Left kidney (tissue), 2 donors: Measurements from ENCODE around the gene PDIA4. TPM values are rescaled to one million over a fixed set of nuclear protein-coding genes. Genes with fewer than 3 reads are reported as not detected.
"Not testable (repeated sequence)": the region's sequence is repeated elsewhere in the genome, so short reads cannot be mapped to it uniquely, and the experiment has no call there.

Source experiments
- DNase-seq: peaks from one replicate; pipeline ENCODE4 v3.0.0-alpha.2; 2013
- polyA plus RNA-seq: library from polyadenylated mRNA; unstranded; fragments of 120-200 nt; gene quantifications from one replicate; pipeline ENCODE4 v1.2.1, GENCODE V29; 2013; ENCODE audit not compliant: insufficient read length

The PDIA4 gene
- polyA plus RNA-seq, 1 donor, result 175 TPM

DNA sequence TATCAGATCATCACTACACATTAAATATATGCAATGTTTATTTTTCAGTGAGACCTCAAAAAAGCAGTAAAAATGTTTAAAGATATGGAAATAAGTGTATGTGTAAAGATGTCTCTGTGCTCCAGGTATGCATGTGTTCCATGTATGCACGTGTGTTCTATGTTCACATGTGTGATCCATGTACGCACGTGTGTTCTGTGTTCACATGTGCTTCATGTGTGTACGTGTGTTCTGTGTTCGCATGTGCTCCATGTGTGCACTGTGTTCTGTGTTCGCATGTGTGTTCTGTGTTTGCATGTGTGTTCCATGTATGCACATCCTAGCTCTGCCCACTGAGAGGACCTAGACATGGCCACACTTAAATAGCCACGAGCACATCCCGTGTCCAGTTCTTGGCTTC is 15.6 kb upstream of the PDIA4 start:
- no peak for DNase-seq

DNA sequence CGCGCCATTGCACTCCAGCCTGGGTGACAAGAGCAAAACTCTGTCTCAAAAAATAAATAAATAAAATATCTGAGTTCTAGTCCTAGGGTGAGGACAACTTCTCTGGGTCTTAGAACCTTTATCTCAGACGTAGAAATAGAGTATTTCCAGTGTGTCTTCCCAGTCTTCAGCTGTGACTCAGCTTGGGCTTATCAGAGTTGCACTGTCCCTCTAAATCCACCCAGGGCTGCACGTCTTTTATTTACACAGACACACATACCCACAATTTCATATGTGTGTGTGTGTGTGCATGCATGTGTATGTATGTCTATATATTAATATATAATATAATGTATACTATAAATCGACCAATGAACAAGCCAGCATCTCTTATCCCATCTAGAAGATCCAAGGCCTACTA is 13.0 kb upstream of the PDIA4 start:
- DNase-seq, result no peak

DNA sequence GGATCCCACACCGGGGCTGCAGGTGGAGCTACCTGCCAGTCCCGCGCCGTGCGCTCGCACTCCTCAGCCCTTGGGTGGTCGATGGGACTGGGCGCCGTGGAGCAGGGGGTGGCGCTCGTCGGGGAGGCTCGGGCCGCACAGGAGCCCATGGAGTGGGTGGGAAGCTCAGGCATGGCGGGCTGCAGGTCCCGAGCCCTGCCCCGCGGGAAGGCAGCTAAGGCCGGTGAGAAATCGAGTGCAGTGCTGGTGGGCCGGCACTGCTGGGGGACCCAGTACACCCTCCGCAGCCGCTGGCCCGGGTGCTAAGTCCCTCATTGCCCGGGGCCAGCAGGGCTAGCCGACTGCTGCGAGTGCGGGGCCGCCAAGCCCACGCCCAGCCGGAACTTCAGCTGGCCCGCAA is 10.3 kb upstream of the PDIA4 start:
- DNase-seq, result not testable (repeated sequence)

DNA sequence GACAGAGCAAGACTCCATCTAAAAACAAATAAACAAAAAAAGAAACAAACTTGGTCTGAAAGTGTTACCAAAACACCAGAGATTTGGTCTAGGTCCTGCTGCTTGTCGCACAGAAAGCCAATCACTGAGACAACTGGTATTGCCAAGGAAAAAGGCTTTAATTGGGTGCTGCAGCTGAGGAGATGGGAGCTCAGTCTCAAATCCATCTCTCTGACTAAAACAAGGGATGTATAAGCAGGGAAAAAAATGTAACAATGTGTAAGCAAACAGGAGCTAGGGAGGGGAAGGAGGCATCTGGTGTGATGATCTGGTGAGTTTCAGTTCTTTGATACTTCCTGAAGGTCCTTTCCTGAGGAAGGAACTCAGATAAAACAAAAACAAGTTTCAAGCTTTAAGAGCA is 8.4 kb upstream of the PDIA4 start:
- no peak for DNase-seq

DNA sequence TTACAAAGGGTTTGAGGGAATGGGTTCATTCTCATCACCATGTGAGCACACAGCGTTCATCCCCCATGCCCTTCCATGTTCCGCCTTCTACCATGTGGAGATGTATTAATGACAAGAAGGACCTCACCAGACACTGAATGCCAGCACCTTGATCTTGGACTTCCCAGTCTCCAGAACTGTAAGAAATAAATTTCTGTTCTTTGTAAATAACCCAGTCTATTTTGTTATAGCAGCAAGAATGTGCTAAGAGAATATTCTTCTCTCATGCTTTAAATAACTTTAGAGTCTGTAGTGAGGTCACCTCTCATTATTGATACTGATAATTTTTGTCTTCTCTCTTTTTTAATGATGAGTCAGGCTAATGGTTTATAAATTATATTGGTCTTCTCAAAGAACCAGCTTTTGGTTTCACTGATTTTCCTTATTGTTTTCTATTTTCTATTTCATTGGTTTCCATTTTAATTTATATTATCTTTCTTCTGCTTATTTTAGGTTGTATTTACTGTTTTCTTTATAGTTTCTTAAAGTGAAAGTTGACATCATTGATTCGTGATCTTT is 3.1 kb upstream of the PDIA4 start:
- no peak for DNase-seq

DNA sequence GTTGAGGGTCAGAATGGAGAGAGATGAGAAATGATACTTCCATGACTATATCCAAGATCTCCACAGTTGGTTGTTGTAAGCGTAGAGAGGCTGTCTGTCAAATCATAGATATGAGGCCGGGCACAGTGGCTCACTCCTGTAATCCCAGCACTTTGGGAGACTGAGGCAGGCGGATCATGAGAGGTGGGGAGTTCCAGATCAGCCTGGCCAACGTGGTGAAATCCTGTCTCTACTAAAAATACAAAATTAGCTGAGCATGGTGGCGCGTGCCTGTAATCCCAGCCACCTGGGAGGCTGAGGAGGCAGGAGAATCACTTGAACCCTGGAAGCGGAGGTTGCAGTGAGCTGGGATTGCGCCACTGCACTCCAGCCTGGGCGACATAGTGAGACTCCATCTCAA is 2.1 kb upstream of the PDIA4 start:
- DNase-seq, result not testable (repeated sequence)

DNA sequence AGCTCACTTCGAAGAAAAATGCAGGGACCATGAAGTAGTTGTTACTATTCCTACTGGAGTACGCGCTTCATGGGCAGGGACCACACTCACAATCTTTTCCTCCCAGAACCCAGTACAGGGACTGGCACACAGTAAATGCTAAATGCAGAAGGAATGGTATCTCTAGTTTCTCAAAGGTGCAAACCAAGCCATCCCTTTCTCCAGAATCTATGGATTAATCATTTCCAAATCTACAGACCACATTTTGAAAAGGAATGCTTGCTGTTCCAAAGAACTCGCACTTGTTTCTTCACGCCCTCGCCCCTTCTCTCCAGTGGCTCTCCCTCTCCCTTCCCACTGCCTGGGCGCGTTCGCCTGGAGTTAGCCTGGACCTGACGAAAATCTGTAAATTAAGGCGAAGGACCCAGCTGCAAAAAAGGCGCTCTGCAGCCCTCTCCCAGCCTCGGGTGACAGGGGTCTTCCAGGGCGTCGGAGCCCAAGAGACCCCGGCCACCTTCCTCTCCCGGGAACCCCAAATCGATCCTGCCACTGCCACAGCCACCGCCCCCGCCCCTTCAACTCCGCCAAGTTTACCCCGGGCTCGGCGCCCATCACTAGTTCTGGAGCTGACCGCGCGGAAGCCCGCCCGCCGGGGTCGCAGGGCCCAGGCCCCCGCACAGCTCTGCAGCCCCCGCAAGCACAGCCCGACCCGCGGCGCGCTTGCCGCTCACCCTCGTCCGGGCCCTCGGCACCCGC is 527 bp downstream of the PDIA4 start:
- DNase-seq, result no peak

DNA sequence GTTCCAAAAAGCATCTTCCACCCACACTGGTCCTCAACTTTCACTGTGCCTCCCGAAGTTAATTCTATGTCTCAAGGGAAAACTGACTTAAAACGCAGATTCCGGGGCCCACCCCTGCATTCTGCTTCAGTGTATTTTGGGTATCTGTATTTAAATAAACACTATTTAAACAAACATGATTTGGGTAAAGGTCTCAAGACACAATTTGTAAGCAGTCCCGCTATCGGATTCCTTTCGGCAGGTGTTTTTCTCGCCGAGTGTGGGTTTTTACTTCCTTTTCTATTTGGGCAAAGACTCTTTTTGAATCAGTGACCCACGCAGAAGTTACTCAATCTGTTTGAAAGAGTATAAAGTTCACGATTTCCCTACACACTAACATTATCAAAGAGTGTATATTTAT is 1.2 kb downstream of the PDIA4 start:
- no peak for DNase-seq

DNA sequence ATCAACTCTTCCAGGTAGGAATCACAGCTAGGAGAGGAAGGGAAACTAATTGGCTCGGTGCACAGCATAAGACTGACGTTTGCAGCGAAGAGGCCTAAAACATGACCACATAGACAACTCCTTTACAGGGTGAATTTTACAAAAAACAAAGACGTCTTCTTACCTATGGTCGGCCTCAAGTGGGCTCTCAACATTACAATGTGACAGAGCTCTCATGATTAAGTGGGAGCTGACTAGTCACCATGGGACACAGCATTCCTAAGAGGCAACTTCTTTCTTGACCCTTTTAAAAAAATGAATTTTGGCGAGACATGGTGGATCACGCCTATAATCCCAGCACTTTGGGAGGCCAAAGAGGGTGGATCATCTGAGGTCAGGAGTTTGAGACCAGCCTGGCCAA is 4.6 kb downstream of the PDIA4 start:
- no peak for DNase-seq

DNA sequence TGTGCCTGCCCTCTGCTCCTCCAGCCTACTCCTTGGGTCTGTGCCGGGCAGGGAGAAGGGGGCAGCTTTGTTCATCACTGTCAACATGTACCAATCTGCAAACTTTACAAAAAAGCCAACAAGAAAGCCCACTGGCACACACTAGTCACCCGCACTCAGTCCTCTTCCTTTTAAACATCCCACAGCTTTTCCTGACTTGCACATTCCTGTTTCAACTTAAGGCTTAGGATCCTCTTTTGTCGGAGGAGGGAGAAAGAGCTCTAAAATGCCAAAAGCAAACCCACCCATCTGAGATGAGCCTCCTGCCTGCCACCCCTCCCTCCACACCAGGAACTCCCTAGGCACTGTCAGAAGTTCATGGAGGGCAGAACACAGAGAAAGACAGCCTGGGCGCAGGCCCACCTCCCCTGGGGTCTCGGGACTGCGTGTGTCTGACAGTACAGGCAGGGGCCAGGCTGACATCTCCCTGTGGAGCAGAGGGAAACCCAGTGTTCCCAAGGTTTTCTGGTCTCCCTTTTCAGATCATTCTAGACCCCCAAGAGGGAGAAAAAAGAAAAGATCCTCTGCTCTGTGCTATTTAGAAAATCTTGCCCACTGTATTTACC is 5.4 kb downstream of the PDIA4 start:
- DNase-seq, result no peak

DNA sequence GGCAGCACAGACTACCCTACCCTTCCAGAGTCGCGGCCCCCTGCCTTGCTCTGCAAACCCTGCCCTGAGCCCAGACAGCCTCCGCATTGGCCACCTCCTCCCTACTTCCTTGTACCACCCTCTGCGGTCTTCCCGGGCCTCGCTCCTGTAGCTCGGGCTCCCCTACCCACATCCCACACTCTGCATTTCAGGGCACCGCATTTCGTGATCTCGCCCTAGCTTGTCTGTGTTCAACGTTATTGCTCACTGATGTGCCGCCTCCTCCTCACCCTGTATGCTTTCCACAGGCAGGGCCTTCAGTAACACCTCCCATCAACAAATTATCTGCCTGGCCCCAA is 6.6 kb downstream of the PDIA4 start:
- no peak for DNase-seq

DNA sequence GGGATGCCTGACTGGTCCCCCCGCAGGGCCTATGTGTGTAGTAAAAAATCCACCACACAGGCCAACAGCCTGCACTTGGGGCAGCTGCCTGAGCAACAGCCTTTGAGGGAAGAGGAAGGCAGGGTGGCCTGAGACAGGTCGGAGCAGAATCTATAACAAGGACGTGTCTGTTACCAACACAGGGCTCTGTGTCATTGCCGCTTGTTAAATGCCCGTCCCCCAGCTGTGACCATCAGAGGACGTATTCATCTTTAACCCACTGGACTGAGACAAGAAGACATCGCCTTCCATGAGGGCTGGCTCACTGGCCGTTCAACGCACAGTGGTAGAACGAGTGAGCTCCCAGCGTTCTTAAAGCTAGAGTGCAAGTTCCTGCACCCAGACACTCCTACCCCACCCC is 7.8 kb downstream of the PDIA4 start:
- DNase-seq, result no peak

DNA sequence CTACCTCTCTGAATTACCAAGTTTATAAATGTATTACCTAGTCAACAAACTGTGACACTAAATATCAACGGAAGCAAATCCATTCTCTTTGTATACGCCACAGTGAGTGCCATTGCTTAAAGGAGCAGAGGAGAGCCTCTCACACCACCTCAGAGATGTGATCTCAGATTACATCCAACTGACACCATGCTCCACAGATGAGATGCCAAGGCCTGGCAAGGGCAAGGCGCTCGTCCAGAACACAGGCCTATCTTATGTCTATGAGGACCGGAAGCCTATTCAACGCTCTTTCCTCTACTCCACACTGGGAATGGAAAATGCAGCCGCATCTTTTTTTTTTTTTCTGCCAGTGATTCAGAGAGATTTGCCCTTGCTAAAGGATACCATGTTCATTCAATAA is 11.4 kb downstream of the PDIA4 start:
- DNase-seq, result no peak

DNA sequence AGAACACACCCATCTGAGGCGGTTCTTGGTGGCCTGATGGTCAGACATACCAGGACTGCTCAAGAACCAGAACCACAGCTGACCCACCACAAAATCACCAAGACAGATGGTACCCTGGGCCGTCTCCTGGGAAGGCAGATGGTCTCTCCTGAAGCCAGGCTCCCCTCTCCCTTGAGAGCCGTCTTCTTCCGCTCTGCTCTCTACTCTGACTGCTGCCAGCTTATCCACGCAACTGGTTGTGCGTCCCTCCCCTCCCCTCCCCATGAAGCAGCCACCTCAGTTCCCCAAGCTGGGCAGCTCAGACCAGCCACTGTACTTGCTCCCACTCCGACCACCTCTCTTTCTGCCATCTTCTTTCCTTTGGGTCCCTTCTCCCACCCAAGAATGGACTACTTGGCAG is 14.0 kb downstream of the PDIA4 start:
- DNase-seq, result no peak

DNA sequence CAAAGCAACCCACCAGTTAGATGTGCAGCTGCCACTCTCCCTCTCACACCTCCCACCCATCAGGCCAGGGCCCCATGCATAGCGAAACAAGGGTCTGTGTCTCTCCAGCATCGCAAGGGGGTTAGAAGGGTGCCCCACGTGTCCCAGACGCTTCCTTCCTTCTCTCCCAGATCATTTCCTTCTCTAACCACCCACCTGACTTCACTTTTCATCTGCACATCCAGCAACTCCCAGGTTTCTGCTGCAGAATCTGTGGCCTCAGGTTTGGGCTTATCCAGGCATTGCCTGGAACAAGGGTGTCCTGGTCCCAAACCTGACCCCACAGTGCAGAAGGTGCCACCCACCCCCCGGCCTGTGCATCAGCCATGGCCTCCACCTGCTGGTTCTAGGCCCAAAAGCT is 14.4 kb downstream of the PDIA4 start:
- DNase-seq, result no peak

DNA sequence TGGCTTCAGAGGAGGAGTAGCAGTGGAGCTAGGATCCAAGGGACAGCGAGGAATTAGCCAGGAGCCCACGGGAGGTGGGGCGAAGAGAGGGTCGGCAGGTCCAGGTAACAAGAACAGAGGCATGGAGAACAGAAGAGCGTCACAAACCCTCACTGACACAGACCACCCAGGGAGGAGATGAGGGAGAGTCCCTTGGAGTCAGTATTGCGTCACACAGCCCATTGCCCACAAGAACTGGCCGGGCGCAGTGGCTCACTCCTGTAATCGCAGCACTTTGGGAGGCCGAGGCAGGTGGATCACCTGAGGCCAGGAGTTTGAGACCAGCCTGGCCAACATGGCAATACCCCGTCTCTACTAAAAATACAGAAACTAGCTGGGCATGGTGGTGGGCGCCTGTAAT is 15.6 kb downstream of the PDIA4 start:
- not testable (repeated sequence) for DNase-seq

DNA sequence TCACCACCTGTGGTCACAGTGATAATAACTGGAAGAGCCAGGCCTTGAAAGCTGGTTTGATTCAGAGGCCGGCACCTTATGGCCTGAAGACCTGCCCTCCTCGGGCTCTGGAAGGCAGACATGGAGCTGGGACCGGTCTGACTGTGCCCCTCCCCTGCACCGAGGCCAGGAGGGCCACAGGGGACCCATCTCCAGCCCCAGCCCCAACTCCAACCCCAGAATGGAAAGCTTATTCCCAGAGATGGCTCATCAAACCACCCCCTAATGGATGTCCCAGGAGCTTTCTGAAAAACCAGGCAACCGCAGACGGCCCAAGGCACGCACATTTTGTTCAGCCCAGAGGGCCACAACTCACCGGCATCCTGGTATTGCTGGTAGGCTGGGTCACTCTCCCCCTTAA is 16.8 kb downstream of the PDIA4 start:
- DNase-seq, result no peak

DNA sequence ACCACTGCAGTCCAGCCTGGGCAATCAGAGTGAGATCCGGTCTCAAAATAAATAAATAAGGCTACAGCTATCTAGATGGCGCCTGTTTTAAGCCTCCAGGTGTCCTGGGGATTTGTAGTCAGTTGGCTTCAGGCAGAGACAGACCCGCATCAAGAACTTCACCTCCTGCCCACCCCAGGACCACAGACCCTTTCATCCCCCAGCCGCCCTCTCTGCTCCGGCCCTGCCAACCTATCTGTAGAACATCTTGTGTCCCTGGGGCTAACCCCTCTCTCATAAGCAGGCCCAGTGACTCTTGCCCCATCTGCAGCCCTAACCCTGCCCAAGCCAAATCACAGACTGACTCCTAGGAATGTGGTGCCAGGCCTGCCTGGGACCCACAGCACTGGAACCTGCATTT is 17.9 kb downstream of the PDIA4 start:
- no peak for DNase-seq

DNA sequence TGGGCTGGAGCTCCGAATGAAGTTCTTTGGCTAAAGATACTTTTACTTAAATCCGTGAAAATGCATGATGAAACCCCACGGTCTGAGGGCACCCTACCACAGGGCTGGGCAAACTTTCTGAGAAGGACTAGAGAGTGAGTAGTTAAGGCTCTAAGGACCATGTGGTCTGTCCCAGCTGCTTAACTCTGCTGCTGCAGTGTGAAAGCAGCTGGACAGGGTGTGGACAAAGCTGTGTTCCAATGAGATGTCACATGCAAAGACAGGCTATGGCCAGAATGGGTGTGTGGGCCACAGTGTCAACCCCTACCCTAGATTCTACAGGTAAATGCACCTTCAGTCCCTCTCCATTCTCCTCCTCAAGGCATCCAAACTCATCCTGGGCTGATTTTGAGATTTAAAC is 18.8 kb downstream of the PDIA4 start:
- DNase-seq, result no peak

DNA sequence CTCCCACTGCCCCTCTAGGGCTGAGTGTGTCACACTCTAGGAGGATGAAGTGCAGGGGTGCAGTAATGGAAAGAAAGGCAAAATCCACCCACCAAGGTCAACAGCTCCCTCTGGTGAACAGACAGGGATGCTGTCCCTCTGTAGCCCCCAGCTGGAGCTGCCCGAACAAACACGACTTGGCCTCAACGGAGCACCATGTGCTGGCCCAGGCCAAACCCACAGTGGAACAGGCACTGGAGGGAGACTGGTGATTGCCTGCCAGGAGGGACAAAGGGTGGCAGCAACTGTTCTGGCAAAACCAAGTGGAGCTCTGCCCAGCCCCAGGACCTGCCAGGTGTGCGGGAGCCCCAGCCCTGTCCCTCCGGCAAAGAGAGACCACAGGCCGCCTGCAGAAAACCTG is 20.7 kb downstream of the PDIA4 start:
- DNase-seq, result no peak

DNA sequence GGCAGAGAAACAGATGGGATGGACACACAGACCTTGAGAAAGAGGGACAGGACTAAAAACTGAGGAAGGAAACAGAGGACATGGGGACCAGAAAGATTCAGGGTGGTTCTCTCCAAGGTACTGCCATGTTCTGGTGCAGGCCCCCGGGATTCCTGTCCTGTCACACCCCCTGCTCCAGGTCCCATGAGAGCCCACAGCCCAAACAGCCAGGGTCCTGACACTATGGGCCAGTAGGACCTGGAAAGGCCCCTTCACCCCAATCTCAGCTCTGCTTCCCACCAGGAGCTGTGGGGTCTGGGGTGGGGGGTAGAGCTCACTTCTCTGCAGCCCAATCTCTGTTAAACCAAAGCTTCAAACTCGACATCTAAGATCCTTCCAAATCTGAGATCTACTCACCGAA is 21.2 kb downstream of the PDIA4 start:
- no peak for DNase-seq

DNA sequence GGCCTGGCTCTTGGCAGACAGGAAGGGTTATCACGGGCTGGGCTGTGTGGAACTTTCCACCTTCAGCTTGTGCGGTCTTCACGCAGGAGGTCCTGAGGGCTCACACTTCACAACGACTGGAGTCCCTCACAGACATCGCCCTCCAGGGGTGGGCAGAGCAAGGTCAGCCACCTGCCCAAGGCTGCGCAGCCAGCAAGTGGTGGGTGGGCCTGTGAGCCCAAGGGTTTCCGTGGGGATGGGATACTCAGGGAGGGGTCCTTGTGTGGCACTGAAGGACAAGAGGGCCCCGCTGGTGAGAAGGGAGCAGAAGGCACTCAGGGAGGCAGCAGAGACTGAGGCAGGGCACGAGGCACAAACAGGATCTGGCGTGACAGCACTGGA is 22.0 kb downstream of the PDIA4 start:
- DNase-seq, result no peak

DNA sequence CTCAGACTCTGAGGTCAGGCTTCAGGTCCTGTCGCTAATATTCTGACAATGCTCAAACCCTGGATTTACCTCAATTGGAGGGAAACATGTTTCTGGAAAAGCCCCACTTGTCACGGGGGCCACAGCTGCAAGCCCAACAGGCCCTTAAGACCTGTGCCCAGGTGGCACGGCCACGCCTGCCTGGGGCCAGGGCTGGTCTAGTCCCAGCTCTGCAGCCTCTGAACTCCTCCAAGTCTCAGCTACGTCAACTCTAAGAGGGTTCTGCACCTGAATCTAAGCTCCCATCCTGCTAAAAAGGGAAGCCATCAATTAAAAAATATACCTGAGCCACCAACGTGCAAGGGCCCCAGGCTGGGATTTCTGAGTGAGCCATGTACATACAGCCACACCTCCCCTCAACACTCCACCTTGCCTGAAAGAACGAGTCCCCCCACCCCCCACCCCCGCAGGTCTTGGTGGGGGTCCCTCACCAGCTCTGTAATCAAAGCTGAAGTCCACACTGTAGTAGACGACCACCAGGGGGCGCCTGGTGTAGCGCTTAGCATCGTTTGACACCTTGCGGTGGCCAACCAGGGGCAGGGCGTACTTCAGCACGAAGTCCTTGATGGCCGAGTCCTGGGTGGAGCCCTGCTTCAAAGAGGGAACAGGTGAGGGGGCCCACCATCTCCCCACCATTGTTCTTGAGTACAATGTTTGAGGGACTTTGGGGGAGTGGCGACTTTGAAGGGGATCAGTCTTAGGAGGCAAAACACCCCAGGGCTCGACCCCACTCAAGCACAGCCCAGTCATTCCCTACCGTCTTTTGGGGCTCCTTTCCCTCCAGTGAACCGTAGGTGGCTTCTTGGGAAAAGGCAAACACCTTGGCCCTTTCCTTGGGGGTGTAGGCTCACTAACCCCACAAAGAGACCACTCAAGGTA is 22.6 kb downstream of the PDIA4 start:
- peak; percentile 74 for DNase-seq
